Natural killer cell (primary cell): ENCODE results near the gene FAM20B. TPM values are rescaled to one million over a fixed set of nuclear protein-coding genes. Genes with fewer than 3 reads are reported as not detected.
"Not testable (repeated sequence)": the region's sequence is repeated elsewhere in the genome, so short reads cannot be mapped to it uniquely, and the experiment has no call there.

Experiments used
- ATAC-seq, 3 donors: fragments of 150-1000 bp in 2 of 3; fragments of 200-7000 bp in 1 of 3; cut with Tn5 transposase; 1 replicate in 1 of 3; 2 replicates in 2 of 3; pipeline ENCODE4 v1.10.0; 2021; ENCODE audit warnings: mild to moderate bottlenecking in 2 of 3, moderate library complexity in 2 of 3
- DNase-seq, 2 donors: peaks; one replicate each; pipeline versions ENCODE4 v3.0.0 to v3.0.0-alpha.2; 2013 to 2021; ENCODE audit warnings: mixed read lengths in 1 of 2
- H3K27ac ChIP-seq: one replicate; pipeline ENCODE4 v1.5.1; 2013; ENCODE audit warnings: mild to moderate bottlenecking, low read length
- H3K27me3 ChIP-seq: one replicate; pipeline ENCODE4 v1.6.1; 2013; ENCODE audit warnings: low read length; ENCODE audit not compliant: control insufficient read depth, insufficient read depth
- H3K36me3 ChIP-seq: one replicate; pipeline ENCODE4 v1.6.1; 2013; ENCODE audit warnings: low read length; ENCODE audit not compliant: control insufficient read depth, insufficient read depth
- H3K4me1 ChIP-seq: one replicate; pipeline ENCODE4 v1.6.1; 2013; ENCODE audit warnings: low read length; ENCODE audit not compliant: control insufficient read depth, insufficient read depth
- H3K4me3 ChIP-seq: one replicate; pipeline ENCODE4 v1.5.1; 2013; ENCODE audit warnings: low read length
- H3K9me3 ChIP-seq: one replicate; pipeline ENCODE4 v1.6.1; 2013; ENCODE audit warnings: low read length; ENCODE audit not compliant: control insufficient read depth, insufficient read depth
- H3K27ac Mint-ChIP-seq, 2 donors: one replicate each; pipeline ENCODE4 v1.8.0; 2022; ENCODE audit warnings: mild to moderate bottlenecking in 2 of 2, mixed read lengths in 2 of 2, moderate library complexity in 1 of 2
- H3K27me3 Mint-ChIP-seq, 2 donors: one replicate each; pipeline ENCODE4 v1.8.0; 2022; ENCODE audit warnings: low read depth in 2 of 2, mixed read lengths in 2 of 2
- H3K36me3 Mint-ChIP-seq: one replicate; pipeline ENCODE4 v1.8.0; 2022; ENCODE audit warnings: mixed read lengths
- H3K4me1 Mint-ChIP-seq, 2 donors: one replicate each; pipeline ENCODE4 v1.8.0; 2022; ENCODE audit warnings: mixed read lengths in 2 of 2
- H3K4me3 Mint-ChIP-seq: one replicate; pipeline ENCODE4 v1.8.0; 2022; ENCODE audit warnings: mild to moderate bottlenecking, moderate library complexity, mixed read lengths
- H3K9me3 Mint-ChIP-seq, 2 donors: one replicate each; pipeline ENCODE4 v1.8.0; 2022; ENCODE audit warnings: mixed read lengths in 2 of 2
- CTCF ChIP-seq: fragments of 200-600 bp; IDR thresholded peaks from one replicate; pipeline ENCODE4 v1.8.0; 2022; ENCODE audit warnings: antibody characterized with exemption
- WGBS: methylation state at CpG from one replicate; pipeline ENCODE4 v1.1.7; 2013; ENCODE audit warnings: missing lambda C conversion rate; ENCODE audit not compliant: insufficient coverage; 5-methylcytosine and 5-hydroxymethylcytosine counted together
- intact Hi-C: fragments of 100-400 bp; cut with micrococcal nuclease; formaldehyde crosslinking; loops from one replicate; pipeline ENCODE4 v1.14.2; 2022
- total RNA-seq, 4 donors: library from RNA; stranded (reverse); fragments of 120-200 nt in 1 of 4; gene quantifications; one replicate each; pipeline versions ENCODE4 v1.2.3 to v1.2.4, GENCODE V29; 2013 to 2022

The FAM20B gene
- total RNA-seq, 3 donors from 2014 or later (not counting 1 experiment from before 2014, with no cell fraction given), result 27.6 to 35.2 (median 29.0) TPM

GRCh38 chr1:179036844-179037465 lies 11.3 kb downstream of the FAM20B start:
- WGBS, result 86% methylated on average over 1 of the region's 2 CpGs
- no peaks in the 10 kb centered on the region for H3K36me3 Mint-ChIP-seq
- no peak for TF ChIP-seq CTCF
- no peak overlapping the region for H3K4me3 ChIP-seq
- no peaks in the 10 kb centered on the region for H3K36me3 ChIP-seq
- ATAC-seq (peak; percentile 48 to 57 (median 55)), DNase-seq (peak in 1 of 2 donors; percentile 37)
- H3K27me3 Mint-ChIP-seq, result no peaks in the 10 kb centered on the region
- peaks cover 51 to 58% of the 10 kb centered on the region in 2 donors for H3K4me1 Mint-ChIP-seq
- H3K27ac ChIP-seq, result no peak overlapping the region
- intact Hi-C loops, result no loop called here
- no peak overlapping the region for H3K4me3 Mint-ChIP-seq
- H3K27ac Mint-ChIP-seq, result peak overlapping the region in 1 of 2 donors; percentile 81
- H3K27me3 ChIP-seq, result no peaks in the 10 kb centered on the region
- no peaks in the 10 kb centered on the region for H3K9me3 Mint-ChIP-seq
- peaks cover 21% of the 10 kb centered on the region for H3K4me1 ChIP-seq
- no peaks in the 10 kb centered on the region for H3K9me3 ChIP-seq

- H3K4me1 ChIP-seq, result peaks cover 21% of the 10 kb centered on the region
- intact Hi-C loops, result no loop called here
- no peaks in the 10 kb centered on the region for H3K27me3 Mint-ChIP-seq
- no peak overlapping the region for H3K4me3 Mint-ChIP-seq
- no peaks in the 10 kb centered on the region for H3K36me3 ChIP-seq
- no peak overlapping the region for H3K4me3 ChIP-seq
- DNase-seq (no peak), ATAC-seq (no peak)
- no peak for TF ChIP-seq CTCF
- no peaks in the 10 kb centered on the region for H3K9me3 Mint-ChIP-seq
- H3K9me3 ChIP-seq, result no peaks in the 10 kb centered on the region
- peaks cover 53 to 71% of the 10 kb centered on the region in 2 donors for H3K4me1 Mint-ChIP-seq
- no peak overlapping the region for H3K27ac ChIP-seq
- H3K27ac Mint-ChIP-seq, result peak overlapping the region; percentile 4 to 12
- no peaks in the 10 kb centered on the region for H3K27me3 ChIP-seq
- no peaks in the 10 kb centered on the region for H3K36me3 Mint-ChIP-seq
- 36% methylated on average over 1 of the region's 1 CpG for WGBS
These were observed 13.0 kb downstream of the FAM20B start for GRCh38 chr1:179038528-179039281.

GRCh38 chr1:179039502-179040174 lies 13.9 kb downstream of the FAM20B start:
- Mint-ChIP-seq H3K4me1 (peaks cover 46 to 68% of the 10 kb centered on the region in 2 donors), H3K27ac (peak overlapping the region in 1 of 2 donors; percentile 12)
- H3K36me3 ChIP-seq, H3K27me3 Mint-ChIP-seq, ATAC-seq, H3K27ac ChIP-seq, H3K36me3 Mint-ChIP-seq, H3K9me3 ChIP-seq, intact Hi-C loops, DNase-seq, H3K9me3 Mint-ChIP-seq, H3K4me3 Mint-ChIP-seq, H3K27me3 ChIP-seq, H3K4me3 ChIP-seq: not testable (repeated sequence)
- WGBS, result 94% methylated on average over 5 of the region's 9 CpGs
- H3K4me1 ChIP-seq, result peaks cover 13% of the 10 kb centered on the region

- not testable (repeated sequence) for H3K4me3 Mint-ChIP-seq
- peaks cover 41 to 63% of the 10 kb centered on the region in 2 donors for H3K4me1 Mint-ChIP-seq
- WGBS, result 99% methylated on average over 8 of the region's 27 CpGs
These were observed 14.5 kb downstream of the FAM20B start for GRCh38 chr1:179040175-179040551.

More at GRCh38 chr1:179040175-179040551, 14.5 kb downstream of the FAM20B start:
- H3K27me3 ChIP-seq, H3K4me1 ChIP-seq, H3K36me3 Mint-ChIP-seq, H3K4me3 ChIP-seq, H3K27ac ChIP-seq, H3K9me3 Mint-ChIP-seq, H3K27ac Mint-ChIP-seq, H3K27me3 Mint-ChIP-seq, intact Hi-C loops, H3K36me3 ChIP-seq, DNase-seq, H3K9me3 ChIP-seq, ATAC-seq: not testable (repeated sequence)
